Ovary (tissue), 9 donors: Measurements from ENCODE around the gene ZNF804B. TPM values are rescaled to one million over a fixed set of nuclear protein-coding genes. Genes with fewer than 3 reads are reported as not detected.

Experiments
- DNase-seq, 5 donors: peaks; one replicate each; pipeline ENCODE4 v3.0.0-alpha.2; 2019 to 2020
- H3K27ac ChIP-seq, 2 donors: fragments of 200-600 bp; one replicate each; pipeline versions ENCODE4 v1.5.1 to v1.8.0; 2019 to 2022
- H3K27me3 ChIP-seq: fragments of 200-600 bp; one replicate; pipeline ENCODE4 v1.8.0; 2022
- H3K36me3 ChIP-seq: fragments of 200-600 bp; sonication (generic); one replicate; pipeline ENCODE4 v1.5.1; 2019
- H3K4me1 ChIP-seq: one replicate; pipeline ENCODE4 v1.8.1; 2013; ENCODE audit warnings: mild to moderate bottlenecking, moderate library complexity; ENCODE audit not compliant: insufficient read depth
- H3K4me3 ChIP-seq: fragments of 200-600 bp; sonication (generic); one replicate; pipeline ENCODE4 v1.5.1; 2017
- H3K9me3 ChIP-seq, 2 donors: fragments of 200-600 bp in 1 of 2; sonication (generic) in 1 of 2; one replicate each; pipeline versions ENCODE4 v1.5.1 to v1.8.1; 2013 to 2019; ENCODE audit warnings: mild to moderate bottlenecking in 1 of 2, moderate library complexity in 1 of 2
- EP300 ChIP-seq: sonication (generic); formaldehyde crosslinking; IDR thresholded peaks from one replicate; pipeline ENCODE4 v1.6.1; 2017; ENCODE audit warnings: antibody characterized with exemption
- POLR2A ChIP-seq: fragments of 450-650 bp; IDR thresholded peaks from one replicate; pipeline ENCODE4 v1.6.1; 2017; ENCODE audit warnings: antibody characterized with exemption, mild to moderate bottlenecking, moderate library complexity
- WGBS, 3 donors: extraction: QIAGEN DNeasy Blood & Tissue Kit in 1 of 3; methylation state at CpG; one replicate each; pipeline versions ENCODE4 v1.1.5 to v1.1.7; 2013 to 2017; 5-methylcytosine and 5-hydroxymethylcytosine counted together
- intact Hi-C, 4 donors: fragments of 100-400 bp; cut with DNase I; formaldehyde crosslinking; loops; one replicate each; pipeline versions ENCODE4 v1.11.0 to v1.15.1; 2022 to 2023
- polyA plus RNA-seq, 2 donors: library from polyadenylated mRNA; stranded (reverse); fragments of 200-250 nt in 1 of 2; fragments of 350-450 nt in 1 of 2; fragmentation: Illumina TruSeq in 1 of 2; extraction: RNeasy Lipid Tissue Mini Kit (QIAGEN cat#74804) in 1 of 2; gene quantifications; one replicate each; pipeline ENCODE4 v1.2.3, GENCODE V29; 2013 to 2014
- total RNA-seq, 7 donors: library from RNA; depleted of rRNA in 2 of 7; stranded (reverse); fragments of >200 nt in 2 of 7; fragmentation: NEBNext Ultra II Directional in 3 of 7; extraction: Animal tissue kit (Norgen Biotek cat#: 25700) in 3 of 7; gene quantifications; one replicate each; pipeline versions ENCODE4 v1.1.0 to v1.2.4, GENCODE V29; 2016 to 2023
- TF ChIP-seq, protein P1 (sequence below), 3 donors: fragments of 450-650 bp in 2 of 3; fragments of 200-600 bp in 1 of 3; IDR thresholded peaks; one replicate each; pipeline versions ENCODE4 v1.5.1 to v1.8.0; 2016 to 2022; ENCODE audit warnings: antibody characterized with exemption in 3 of 3, mild to moderate bottlenecking in 1 of 3
- donor health status: DM: no; HTN: no; CAD: no; lungs with moderate emphysema.
- donor health status: DM: no; HTN: no; CAD: no.
- donor health status: Bipolar disorder and iron deficiency.
- donor health status: DM: yes; HTN: yes; CAD: no.
- donor health status: DM: no; HTN: no; CAD: no.
- donor health status: DM: yes; HTN: yes; CAD: no.

The ZNF804B gene
- total and polyA plus RNA-seq, 9 donors: 0.08 to 0.28 (median 0.25) TPM; not detected in 6

DNA sequence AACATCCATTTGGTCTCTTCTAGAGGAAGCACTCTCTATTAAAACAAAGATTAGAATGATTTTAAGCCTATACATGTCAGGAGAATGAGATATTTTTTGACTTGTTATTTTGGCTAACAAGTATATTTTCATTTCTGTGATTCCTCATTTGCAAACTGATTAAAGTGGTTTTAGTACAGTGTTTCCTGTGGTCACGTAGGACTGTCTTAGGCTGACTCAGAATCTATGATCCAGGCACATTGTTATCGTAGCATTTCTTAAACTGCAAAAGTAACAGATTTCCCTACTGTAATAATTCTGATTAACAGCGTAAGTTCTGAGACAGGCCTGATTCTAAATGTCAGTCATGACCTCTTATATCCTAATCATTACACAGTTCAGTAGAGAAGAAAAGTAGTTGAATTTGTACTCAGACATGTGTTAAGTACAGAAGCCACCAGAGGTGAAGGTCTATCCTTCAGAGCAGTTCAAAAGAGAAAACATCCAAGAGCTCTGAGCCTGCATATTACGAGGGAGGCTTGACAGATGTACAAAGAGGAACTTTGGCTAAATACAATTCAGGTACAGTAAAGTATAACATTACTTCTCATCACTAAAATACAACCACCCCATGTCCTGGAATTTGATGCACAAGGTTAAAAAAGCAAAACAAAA is 160.1 kb downstream of the ZNF804B start:
- H3K27ac ChIP-seq: no peak overlapping the region
- no peak overlapping the region for H3K4me3 ChIP-seq
- H3K27me3 ChIP-seq: no peaks in the 10 kb centered on the region
- intact Hi-C loops: no loop called here
- no peaks in the 10 kb centered on the region for H3K4me1 ChIP-seq
- H3K9me3 ChIP-seq: no peaks in the 10 kb centered on the region
- TF ChIP-seq, protein P1, sequence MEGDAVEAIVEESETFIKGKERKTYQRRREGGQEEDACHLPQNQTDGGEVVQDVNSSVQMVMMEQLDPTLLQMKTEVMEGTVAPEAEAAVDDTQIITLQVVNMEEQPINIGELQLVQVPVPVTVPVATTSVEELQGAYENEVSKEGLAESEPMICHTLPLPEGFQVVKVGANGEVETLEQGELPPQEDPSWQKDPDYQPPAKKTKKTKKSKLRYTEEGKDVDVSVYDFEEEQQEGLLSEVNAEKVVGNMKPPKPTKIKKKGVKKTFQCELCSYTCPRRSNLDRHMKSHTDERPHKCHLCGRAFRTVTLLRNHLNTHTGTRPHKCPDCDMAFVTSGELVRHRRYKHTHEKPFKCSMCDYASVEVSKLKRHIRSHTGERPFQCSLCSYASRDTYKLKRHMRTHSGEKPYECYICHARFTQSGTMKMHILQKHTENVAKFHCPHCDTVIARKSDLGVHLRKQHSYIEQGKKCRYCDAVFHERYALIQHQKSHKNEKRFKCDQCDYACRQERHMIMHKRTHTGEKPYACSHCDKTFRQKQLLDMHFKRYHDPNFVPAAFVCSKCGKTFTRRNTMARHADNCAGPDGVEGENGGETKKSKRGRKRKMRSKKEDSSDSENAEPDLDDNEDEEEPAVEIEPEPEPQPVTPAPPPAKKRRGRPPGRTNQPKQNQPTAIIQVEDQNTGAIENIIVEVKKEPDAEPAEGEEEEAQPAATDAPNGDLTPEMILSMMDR (IDR thresholded peaks at IDR 0.05): no peak
- TF ChIP-seq POLR2A: no peak
- TF ChIP-seq EP300: no peak
- no peak for DNase-seq
- WGBS, 3 donors: 7 to 21% (median 12%) methylated on average over 4 of the region's 4 CpGs
- H3K36me3 ChIP-seq: no peaks in the 10 kb centered on the region

DNA sequence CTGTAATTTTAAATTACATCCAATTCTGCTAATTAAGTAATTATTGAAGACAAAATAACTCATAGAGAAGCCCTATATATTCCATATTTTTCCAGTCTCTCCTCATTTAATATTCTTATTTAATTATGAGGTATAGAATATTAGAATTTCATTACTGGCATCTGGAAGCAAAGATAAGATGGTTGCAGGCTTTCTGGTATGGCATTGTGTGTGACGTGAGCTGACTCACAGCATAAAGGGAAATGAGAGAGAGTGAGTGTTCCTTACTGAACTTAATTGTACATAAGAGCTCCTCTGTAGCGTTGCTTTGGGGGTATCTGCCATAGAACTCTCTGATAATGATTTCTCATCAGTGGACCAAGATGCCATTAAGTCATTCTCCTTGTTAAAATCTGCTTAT is 163.4 kb downstream of the ZNF804B start:
- no peaks in the 10 kb centered on the region for H3K9me3 ChIP-seq
- intact Hi-C loops: no loop called here
- no peaks in the 10 kb centered on the region for H3K27me3 ChIP-seq
- 81 to 91% (median 87%) methylated on average over 2 of the region's 2 CpGs for WGBS, 3 donors
- H3K36me3 ChIP-seq: no peaks in the 10 kb centered on the region
- no peak for TF ChIP-seq POLR2A
- no peak for TF ChIP-seq EP300
- TF ChIP-seq, protein P1 (IDR thresholded peaks at IDR 0.05): no peak
- H3K4me3 ChIP-seq: no peak overlapping the region
- DNase-seq: no peak
- no peaks in the 10 kb centered on the region for H3K4me1 ChIP-seq
- H3K27ac ChIP-seq: no peak overlapping the region

DNA sequence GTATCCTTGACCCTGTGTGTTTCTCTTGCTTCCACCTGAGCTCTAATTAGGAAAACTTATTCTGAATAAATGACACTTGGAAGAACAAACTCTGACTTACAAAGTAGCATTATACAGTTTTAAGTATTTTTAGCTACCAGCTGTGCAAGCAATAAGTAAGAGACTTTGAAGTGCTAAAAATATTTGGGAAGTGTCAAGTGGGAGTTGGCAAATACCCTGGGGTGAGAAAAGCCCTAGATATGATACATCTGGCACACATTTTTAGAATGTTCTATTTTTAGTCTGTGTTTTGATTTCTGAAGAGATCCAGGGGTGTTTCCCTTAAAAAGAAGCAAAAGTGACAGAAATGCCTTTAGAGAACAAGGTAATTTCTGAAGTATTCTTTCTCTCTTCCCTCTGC is 168.8 kb downstream of the ZNF804B start:
- no peak overlapping the region for H3K27ac ChIP-seq
- no peaks in the 10 kb centered on the region for H3K27me3 ChIP-seq
- no peaks in the 10 kb centered on the region for H3K36me3 ChIP-seq
- intact Hi-C loops: no loop called here
- no peaks in the 10 kb centered on the region for H3K4me1 ChIP-seq
- H3K4me3 ChIP-seq: no peak overlapping the region
- TF ChIP-seq, protein P1 (IDR thresholded peaks at IDR 0.05): no peak
- TF ChIP-seq EP300 (no peak), POLR2A (no peak)
- DNase-seq: no peak
- H3K9me3 ChIP-seq: no peaks in the 10 kb centered on the region

DNA sequence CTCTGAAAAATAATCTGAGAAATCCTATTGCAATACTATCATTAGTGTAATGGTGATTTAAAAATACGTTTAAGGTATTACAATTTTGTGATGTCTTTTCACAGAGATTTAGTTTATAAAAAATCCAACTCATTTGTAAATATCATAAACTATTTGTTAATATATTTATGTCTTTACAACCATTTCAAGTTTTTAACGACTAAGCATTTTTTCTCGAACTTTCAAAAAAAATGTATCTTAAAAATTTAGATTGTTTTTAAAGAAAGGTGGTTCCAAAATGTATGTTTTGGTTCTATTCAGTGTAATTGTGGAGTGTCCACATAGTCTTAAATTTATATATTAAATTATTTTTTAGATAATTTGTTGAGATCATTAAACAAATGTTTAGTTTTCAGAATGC is 170.2 kb downstream of the ZNF804B start:
- TF ChIP-seq EP300 (no peak), POLR2A (no peak)
- TF ChIP-seq, protein P1 (IDR thresholded peaks at IDR 0.05): no peak
- Histone ChIP-seq H3K4me3 (no peak overlapping the region), H3K27me3 (no peaks in the 10 kb centered on the region), H3K27ac (no peak overlapping the region), H3K36me3 (no peaks in the 10 kb centered on the region), H3K9me3 (no peaks in the 10 kb centered on the region), H3K4me1 (no peaks in the 10 kb centered on the region)
- intact Hi-C loops: no loop called here
- 76 to 82% (median 77%) methylated on average over 3 of the region's 3 CpGs for WGBS, 3 donors
- no peak for DNase-seq
